ENCODE measurements around the gene R3HDM2.

GRCh38 chr12:57381693-57382220, 49.1 kb downstream of the R3HDM2 start:
- TF ChIP-seq POLR2A (IDR thresholded peaks at IDR 0.05) (no peak), CTCF (IDR thresholded peaks at IDR 0.05) (no peak)

Measured in adrenal gland (tissue), 5 donors.